HEK293T (cell line): Measurements from ENCODE around the gene RS1.

Experiments
- ARNT ChIP-seq: fragments of 450-650 bp; IDR thresholded peaks from 2 replicates; pipeline ENCODE4 v1.6.1; 2017; ENCODE audit warnings: mild to moderate bottlenecking
- BHLHE40 ChIP-seq: fragments of 450-650 bp; IDR thresholded peaks from 2 replicates; pipeline ENCODE4 v1.6.1; 2016; ENCODE audit warnings: mild to moderate bottlenecking, moderate library complexity, borderline replicate concordance
- CTBP1 ChIP-seq: fragments of 450-650 bp; IDR thresholded peaks from 2 replicates; pipeline ENCODE4 v1.6.1; 2016; ENCODE audit warnings: borderline replicate concordance
- ELF4 ChIP-seq: fragments of 450-650 bp; IDR thresholded peaks from 2 replicates; pipeline ENCODE4 v1.6.1; 2017; ENCODE audit warnings: antibody characterized with exemption
- FOXK2 ChIP-seq: fragments of 450-650 bp; IDR thresholded peaks from 2 replicates; pipeline ENCODE4 v1.6.1; 2016; ENCODE audit warnings: mild to moderate bottlenecking
- FOXM1 ChIP-seq: fragments of 450-650 bp; IDR thresholded peaks from 2 replicates; pipeline ENCODE4 v1.6.1; 2017; ENCODE audit warnings: mild to moderate bottlenecking, borderline replicate concordance
- L3MBTL2 ChIP-seq: fragments of 450-650 bp; conservative IDR thresholded peaks from 2 replicates; pipeline ENCODE4 v1.6.1; 2016; ENCODE audit warnings: mild to moderate bottlenecking
- SP1 ChIP-seq: fragments of 450-650 bp; IDR thresholded peaks from 2 replicates; pipeline ENCODE4 v1.6.1; 2017
- SUZ12 ChIP-seq: fragments of 450-650 bp; IDR thresholded peaks from 2 replicates; pipeline ENCODE4 v1.6.1; 2016; ENCODE audit warnings: mild to moderate bottlenecking
- TARDBP ChIP-seq: fragments of 450-650 bp; IDR thresholded peaks from 2 replicates; pipeline ENCODE4 v1.6.1; 2016
- ZNF384 ChIP-seq: fragments of 450-650 bp; IDR thresholded peaks from 2 replicates; pipeline ENCODE4 v1.6.1; 2016
- TF ChIP-seq, protein P1 (sequence below): fragments of 450-650 bp; IDR thresholded peaks from 2 replicates; pipeline ENCODE4 v1.6.1; 2016

DNA sequence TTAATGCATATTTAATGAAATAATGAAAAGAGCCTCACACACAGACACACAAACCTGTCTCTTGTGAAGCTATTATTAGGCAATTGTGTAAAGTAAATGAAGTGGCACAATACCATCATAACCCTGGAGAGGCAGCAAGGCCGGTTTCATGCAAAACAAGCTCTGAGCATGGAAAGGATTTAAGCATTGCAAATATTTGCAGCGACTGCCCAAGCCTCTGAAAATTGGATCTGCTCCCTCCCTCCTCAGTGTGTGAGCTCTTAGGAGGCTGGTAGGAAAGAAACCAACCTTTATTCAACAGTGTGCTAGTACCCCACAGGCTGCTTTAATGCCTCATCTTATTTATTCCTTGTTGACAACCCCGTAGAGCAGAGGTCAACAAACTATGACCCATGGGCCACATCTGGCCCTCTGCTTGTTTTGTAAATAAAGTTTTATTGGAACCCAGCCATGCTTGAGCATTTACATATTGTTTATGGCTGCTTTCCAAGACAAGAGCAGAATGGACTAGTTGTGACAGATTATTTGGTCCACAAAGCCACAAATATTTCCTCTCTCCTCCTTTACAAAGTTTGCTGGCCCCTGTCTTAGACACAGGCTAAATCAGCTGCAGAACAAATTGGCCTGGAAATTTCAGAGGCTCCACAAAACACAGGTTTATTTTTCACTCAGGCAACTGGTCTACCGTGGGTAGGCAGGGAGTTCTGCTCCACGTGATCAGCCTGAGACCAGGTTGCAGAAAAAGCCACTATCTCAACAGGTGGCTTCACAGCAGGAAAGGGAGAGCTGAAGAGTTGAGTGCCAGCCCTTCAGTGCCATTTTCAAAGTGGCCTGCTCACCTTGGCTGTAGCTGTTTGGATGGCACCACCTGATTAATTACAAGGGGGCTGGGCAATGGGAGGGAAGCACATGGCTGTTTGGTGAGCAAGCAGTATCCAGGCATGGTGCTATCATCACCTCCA lies 16.8 kb downstream of the RS1 start:
- TF ChIP-seq SP1 = no peak
- TF ChIP-seq SUZ12 = no peak
- no peak for TF ChIP-seq FOXK2
- no peak for TF ChIP-seq ZNF384
- TF ChIP-seq BHLHE40 = no peak
- TF ChIP-seq FOXM1 = no peak
- no peak for TF ChIP-seq CTBP1
- TF ChIP-seq ARNT = no peak
- no peak for TF ChIP-seq TARDBP
- no peak for TF ChIP-seq ELF4
- TF ChIP-seq, protein P1, sequence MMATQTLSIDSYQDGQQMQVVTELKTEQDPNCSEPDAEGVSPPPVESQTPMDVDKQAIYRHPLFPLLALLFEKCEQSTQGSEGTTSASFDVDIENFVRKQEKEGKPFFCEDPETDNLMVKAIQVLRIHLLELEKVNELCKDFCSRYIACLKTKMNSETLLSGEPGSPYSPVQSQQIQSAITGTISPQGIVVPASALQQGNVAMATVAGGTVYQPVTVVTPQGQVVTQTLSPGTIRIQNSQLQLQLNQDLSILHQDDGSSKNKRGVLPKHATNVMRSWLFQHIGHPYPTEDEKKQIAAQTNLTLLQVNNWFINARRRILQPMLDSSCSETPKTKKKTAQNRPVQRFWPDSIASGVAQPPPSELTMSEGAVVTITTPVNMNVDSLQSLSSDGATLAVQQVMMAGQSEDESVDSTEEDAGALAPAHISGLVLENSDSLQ = no peak
- TF ChIP-seq L3MBTL2 = no peak
